Measurements from ENCODE around the gene FATE1.
A peak's percentile ranks its signal among the peaks of the same experiment; 100 is the strongest.
"Not testable (repeated sequence)": the region's sequence is repeated elsewhere in the genome, so short reads cannot be mapped to it uniquely, and the experiment has no call there.

Gene FATE1, protein sequence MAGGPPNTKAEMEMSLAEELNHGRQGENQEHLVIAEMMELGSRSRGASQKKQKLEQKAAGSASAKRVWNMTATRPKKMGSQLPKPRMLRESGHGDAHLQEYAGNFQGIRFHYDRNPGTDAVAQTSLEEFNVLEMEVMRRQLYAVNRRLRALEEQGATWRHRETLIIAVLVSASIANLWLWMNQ

DNA sequence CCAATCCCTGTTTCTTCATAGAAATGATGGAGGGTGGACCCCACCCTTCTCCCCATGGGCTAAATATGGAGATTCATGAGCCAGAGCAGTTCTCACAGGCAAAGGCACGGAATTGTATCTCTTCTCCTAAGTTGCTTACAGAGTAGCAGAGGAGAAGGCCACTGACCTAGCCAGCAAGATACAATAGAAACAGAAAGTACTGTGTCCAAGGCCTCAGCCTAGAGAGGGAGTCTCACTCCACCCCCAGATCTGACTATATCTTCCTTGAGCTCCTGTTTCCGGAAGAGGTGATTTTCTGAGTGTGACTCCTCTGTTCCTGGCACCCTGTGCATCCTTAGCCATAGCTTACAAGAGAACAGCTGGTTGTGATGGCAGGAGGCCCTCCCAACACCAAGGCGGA, at the start of gene FATE1:
Gene FATE1, plus strand, starts transcription at position 284 of the 400 bp plus-strand sequence. Its CDS starts 85 bp downstream, at position 369.
- DNase-seq (ENCODE audit: low spot score), result no peak

DNA sequence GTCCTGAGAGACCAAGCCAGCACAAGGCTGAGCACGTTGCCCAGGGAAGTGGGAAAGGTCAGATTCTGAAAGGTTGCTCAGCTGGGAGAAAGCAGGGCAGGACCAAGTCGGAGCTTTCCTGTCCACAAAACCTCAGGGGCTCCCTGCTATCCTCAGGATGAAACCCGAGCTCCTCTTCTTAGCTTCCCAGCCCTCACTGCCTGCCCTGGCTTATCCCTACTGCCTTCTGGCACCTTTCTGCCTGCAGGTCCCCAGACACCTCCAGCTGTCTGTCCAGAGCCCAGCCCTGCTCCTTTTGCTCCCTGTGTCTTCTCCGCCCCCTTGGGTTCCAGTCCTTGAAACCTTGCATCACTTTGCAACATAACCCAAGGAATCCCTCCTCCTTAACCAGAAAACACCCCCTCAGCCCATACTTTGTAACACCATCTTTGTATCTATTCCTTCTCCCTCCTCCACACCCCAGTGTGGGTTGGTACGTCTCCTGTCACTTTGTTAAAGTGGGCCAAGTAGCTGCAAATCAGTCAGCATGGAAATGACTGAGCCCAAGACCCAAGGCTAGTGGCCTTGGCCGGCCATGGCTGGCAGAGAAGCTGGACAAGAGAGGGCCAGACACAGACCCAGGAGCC, 40.6 kb upstream of the FATE1 start:
- DNase-seq (ENCODE audit: low spot score), result no peak

DNA sequence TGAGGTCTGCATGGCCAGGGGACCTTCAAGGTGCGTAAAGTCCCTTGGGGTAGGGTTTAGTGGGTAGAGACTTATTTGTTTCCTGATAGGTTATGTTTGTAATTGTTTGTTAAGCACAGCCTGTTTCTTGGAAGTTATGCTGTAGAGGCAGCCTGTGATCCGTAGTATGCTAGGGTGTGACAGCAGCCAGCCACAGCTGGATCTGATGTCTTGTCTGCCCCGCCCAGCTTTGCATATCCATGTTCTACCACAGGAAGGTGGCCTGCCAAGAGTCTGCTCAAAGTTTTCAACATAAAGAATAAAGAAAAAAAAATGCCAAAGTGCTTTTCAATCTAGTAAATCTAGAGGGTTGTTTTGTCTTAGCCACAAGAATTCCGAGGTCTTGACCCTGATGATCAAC, 39.6 kb upstream of the FATE1 start:
- no peak for DNase-seq (ENCODE audit: low spot score)

DNA sequence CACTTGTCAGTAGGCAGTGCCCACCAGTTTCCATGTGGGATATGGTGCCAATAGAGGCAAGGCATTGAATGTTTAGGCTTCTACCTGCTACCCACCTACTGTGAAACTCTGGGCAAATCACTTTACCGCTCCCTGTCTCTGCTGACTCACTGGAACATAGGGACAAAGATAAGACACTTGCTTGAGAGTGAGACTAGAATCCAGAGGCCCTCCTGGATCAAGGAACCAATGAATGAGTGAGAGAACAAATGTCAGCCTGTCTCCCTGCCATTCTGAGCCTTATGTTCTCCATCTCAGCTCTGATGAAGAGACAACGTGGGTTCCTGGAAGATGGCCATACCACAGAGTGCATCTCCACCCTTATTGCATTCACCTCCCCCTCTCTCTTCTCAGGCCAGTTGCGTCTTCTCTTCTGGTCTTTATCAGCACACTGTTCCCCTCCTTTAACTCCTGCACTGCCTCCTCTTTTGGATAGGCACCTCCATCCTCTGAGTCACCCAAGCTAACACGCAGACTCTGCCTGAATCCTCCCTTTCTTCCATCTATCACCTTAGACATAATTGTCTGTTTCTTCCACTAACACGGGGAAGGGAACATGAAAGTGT, 35.9 kb upstream of the FATE1 start:
- DNase-seq (ENCODE audit: low spot score), result no peak

DNA sequence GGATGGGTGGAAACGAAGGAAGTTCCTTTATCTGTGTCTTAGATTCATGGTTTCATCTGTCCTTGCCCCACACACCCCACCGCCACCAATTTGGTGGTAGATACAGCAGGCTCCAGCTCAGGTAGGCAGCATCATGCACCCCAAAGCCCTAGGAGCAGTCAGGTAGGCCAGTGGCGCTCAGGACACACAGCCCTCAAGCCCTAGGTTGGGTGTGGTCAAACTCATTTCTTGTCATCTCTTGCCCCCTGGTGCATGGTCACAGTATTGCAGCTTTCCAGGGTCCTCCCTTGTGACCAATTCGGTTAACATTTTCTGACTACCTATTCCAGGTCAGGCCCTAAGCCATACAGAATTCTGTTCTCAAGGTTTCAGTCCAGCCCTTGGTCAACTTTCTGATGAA, 35.0 kb upstream of the FATE1 start:
- DNase-seq (ENCODE audit: low spot score), result peak; percentile 17

DNA sequence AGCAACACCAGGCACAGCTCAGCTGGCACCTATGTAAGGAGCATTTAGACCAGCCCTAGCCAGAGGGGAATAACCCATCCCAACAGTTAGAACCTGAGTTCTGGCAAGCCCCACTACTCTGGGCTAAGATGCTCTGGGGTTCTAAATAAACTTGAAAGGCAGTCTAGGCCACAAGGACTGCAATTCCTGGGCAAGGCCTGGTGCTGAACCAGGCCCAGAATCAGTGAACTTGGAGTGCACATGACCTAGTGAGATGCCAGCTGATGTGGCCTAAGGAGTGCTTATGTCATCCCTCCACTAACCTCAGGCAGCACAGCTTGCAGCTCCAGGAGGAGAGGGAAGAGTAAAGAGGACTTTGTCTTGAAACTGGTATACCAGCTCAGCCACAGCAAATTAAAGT, 28.2 kb upstream of the FATE1 start:
- no peak for DNase-seq (ENCODE audit: low spot score)

DNA sequence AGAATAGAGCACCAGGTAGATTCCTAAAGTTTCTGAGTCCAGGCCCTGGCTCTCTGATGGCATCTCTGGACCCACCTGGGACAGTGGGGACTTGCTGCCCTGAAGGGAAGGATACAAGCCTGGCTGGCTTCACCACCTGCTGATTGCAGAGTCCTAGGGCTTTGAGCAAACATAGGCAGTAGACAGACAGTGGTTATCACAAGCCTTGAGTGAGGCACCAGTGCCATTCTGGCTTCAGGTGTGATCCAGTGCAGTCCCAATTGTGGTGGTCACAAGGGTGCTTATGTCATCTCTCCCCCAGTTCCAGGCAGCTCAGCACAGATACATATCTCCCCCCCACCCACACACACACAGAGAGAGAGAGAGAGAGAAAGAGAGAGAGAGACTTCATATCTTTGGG, 27.1 kb upstream of the FATE1 start:
- no peak for DNase-seq (ENCODE audit: low spot score)

DNA sequence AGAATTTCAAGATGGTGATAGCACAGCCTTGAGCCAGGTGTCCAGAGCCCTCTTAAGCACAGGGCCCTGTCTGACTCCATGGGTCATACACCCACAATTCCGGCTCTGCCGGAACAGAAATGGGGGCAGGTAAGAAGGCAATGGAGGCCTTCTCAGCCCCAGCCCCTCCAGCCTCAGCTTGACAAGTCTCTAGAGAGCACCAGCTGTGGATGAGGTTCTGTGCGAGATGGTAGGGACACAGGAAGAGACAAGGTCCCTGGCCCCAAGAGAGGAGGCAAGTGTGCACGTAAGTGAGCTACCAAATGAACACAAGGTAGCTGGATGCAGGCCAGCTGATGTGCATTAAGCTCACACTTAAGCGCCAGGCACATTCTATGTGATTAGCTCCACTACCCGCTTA, 23.0 kb upstream of the FATE1 start:
- no peak for DNase-seq (ENCODE audit: low spot score)

DNA sequence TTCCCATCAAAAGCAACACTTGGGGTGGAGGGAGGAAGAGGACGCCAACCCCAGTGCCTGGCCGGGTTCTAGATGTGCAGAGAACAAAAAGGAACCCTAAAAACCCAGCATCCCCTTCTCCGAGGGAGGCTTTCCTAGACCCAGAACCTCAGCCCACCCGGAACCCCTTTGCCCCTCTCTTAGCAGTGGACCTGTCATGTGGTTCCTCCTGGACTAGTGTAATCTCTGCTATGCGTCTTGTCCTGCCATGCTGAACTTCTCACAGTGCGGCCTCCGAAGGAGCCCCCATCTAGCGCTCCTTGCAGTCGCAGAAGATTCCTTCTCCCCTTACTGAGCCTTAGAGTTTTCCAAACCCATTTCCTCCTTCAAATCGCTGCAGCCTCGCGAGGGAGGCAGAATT, 21.7 kb upstream of the FATE1 start:
- DNase-seq (ENCODE audit: low spot score), result no peak

DNA sequence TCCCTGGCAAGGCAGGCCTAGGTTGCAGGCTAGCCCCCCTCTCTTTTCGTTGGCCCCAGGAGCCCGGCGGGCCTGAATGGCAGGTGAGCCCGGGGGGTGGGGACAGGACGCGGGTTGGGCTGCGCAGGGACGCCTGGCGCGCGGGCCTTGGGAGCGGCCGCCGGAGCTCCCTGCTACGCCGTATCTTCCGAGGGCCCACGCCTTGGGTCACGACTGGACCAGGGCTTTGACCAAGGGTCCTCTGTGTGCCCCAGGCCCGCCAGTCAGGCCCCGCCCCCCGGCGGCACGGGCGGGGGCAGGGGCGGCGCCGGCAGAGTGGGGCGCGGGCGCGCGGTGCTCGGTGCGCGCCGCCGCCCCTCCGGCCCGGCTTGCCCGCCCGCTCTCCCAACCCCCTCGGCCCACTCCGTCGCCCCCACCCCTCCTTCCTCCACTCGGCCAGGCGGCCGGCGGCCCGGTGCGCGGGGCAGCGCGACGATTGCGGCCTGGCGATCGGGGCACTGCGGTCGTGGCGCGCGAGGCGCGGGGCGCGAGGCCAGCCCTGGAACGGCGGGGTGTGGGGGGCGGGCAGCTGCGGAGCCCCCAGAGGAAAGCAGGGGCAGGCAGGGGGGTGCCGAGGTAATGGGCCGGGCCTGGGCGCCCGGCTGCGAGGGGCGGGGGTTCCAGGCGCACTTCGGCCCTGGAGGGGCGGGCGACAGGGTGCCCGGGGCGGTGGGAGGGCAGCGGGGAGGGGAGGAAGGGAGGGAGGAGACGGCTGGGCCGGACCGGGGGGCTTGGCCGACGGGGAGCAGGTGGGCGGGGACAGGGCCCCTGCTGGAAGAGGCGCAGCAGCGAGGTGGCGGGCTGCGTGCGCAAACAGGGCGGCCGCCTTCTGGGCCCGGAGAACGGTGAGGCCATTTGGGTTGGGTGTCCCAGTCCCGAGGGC, 20.9 kb upstream of the FATE1 start, which contains the start of gene PRRG3:
Gene PRRG3, plus strand, starts transcription at position 798 of the 922 bp plus-strand sequence. CDS start 3,357 bp downstream, outside the sequence.
- no peak for DNase-seq (ENCODE audit: low spot score)

DNA sequence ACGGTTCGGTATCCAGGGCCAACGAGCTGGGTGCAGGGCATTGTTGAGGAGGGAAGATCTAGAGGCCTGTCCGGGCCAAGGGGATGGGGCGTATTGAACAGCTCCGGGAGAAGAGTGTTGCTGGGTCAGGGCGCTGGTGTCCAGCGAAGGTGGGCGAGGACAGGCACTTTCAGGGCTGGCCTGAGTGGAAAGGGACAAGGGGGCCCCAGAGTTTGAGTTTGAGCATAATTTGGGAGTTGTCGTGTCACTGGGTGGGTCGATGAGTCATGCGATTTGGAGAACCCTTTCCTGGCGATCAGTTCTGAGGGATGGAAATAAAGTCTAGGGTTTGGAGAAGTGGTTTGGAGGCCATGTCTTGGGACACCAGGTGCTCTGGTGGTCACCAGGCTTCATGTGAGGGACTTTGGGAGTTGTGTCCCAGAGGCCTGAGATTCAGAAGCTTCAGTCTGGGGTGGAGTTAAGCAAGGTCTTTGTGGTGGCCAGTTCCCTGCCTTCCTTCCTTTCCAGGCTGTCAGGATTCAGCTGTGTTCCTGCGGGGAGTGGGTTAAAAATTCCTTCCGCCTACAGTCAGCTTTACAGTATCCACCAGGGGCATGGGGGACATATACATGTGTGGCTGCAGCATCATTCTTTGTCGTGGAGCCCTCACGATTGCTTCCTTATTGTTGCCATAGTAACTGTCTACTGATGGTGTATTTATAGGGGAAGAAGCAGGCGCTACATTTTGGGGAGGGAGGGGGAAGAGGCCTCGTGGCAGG, 20.1 kb upstream of the FATE1 start:
- no peak for DNase-seq (ENCODE audit: low spot score)

DNA sequence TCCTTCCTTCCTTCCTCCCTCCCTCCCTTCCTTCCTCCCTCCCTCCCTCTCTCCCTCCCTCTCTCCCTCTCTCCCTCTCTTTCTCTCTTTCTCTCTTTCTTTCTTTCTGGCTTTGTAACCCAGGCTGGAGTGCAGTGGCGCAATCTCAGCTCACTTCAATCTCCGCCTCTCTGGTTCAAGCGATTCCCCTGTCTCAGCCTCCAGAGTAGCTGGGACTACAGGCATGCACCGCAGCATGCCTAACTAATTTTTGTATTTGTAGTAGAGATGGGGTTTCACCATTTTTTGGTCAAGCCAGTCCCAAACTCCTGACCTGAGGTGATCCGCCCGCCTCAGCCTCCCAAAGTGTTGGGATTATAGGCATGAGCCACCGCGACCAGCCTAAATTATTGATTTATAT, 18.8 kb upstream of the FATE1 start:
- not testable (repeated sequence) for DNase-seq (ENCODE audit: low spot score)

DNA sequence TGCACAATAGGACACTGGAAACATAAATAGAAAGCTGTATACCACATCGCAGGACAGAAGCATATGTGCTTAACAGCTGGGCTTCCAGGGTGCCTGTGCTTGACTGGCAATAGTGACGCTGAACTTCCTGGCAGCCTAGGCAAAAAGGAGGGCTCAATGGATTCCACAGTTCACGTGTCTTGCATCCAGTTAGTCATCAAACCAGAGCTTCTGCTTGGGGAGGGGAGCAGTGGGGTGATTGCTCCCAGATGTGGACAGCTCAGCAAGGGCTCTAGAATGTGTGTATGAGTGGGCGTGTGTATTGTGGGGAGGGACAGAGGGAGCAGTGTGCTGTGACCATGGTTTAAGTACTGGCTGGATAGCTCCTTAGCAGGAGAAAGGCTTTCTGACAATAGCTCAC, 18.3 kb upstream of the FATE1 start:
- DNase-seq (ENCODE audit: low spot score), result peak; percentile 88

DNA sequence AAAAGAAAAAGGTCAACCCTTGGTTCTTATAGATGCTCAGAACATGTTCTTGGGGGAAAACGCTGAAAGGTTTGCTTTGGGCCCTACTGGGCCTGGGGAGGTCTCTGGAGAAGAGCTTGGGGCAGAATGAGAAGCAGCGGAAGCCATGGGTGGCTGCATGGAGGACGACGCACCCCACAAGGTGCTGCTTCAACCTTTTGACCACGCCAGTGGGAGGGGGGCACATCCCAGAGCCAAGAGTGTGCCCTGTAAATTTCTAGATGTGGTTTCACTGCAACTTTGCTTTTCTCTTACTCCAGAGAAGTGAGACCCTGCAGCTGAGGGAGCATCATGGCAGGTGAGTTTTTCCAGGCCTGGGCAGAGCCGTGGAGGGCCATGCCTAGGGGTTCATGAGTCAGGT, 17.4 kb upstream of the FATE1 start:
- no peak for DNase-seq (ENCODE audit: low spot score)

DNA sequence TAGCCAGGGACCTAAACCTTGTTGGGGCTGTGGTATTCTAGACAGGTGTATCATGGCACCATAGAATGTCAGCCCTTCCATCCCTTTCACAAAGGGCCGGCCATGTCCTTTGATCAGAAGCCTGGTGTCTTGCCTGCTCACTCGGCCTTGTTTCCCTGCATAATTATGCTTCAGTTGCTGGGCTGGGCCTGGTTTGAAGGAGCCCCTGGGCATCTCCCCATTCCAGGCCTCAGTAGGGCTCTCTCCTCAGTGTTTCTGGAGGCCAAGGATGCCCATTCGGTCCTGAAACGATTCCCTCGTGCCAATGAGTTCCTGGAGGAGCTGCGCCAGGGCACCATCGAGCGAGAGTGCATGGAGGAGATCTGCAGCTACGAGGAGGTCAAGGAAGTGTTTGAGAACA, 16.1 kb upstream of the FATE1 start:
- no peak for DNase-seq (ENCODE audit: low spot score)

DNA sequence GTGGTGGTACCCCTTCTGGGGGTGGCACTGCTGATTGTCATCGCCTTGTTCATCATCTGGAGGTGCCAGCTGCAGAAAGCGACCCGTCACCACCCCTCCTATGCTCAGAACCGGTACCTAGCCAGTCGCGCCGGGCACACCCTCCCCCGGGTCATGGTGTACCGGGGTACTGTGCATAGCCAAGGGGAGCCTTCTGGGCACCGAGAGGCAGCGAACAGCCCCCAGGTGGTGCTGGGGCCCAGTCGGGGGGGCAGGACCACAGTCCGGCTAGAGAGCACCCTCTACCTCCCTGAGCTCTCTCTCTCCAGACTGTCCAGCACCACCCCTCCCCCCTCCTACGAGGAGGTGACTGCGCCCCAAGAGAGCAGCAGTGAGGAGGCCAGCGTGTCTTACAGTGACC, 15.3 kb upstream of the FATE1 start:
- DNase-seq (ENCODE audit: low spot score), result no peak

DNA sequence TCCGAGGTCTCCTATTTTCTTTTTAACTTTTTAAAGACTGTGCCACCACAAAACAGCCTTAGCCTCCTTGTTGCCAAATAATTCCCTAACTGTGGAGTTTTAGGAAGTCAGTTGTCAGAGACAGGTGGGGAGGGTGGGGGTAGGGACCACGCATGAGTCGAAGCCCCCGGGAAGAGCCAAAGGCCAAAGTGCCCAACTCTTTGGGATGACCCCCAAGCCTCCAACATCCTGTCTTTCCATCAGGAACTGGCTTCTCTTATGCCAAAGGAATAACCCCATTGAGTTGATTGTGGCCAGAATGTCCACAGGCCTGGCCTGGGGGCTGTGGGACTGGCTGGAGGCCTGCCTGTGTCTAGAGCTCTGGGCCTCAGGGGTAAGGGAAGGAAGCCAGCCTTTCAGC, 14.8 kb upstream of the FATE1 start:
- DNase-seq (ENCODE audit: low spot score), result no peak

DNA sequence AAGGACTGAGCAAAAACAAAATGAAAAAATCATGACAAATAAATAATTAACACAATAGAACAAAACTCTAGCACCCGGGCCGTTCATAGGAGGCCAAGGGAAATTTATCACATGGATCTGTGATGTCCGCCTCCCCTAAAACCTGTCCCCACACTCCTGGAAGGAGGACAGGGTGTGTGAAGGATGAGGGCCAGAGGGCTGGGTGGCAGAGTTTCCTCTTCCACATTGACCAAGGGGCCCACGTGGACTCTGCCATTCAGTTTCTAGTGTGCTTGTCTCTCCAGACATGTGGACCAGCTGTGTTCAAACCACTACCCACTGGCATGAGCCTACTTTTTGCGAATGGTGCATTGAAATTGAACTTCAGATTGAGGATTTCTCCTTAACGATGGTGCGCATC, 14.3 kb upstream of the FATE1 start:
- DNase-seq (ENCODE audit: low spot score), result no peak

DNA sequence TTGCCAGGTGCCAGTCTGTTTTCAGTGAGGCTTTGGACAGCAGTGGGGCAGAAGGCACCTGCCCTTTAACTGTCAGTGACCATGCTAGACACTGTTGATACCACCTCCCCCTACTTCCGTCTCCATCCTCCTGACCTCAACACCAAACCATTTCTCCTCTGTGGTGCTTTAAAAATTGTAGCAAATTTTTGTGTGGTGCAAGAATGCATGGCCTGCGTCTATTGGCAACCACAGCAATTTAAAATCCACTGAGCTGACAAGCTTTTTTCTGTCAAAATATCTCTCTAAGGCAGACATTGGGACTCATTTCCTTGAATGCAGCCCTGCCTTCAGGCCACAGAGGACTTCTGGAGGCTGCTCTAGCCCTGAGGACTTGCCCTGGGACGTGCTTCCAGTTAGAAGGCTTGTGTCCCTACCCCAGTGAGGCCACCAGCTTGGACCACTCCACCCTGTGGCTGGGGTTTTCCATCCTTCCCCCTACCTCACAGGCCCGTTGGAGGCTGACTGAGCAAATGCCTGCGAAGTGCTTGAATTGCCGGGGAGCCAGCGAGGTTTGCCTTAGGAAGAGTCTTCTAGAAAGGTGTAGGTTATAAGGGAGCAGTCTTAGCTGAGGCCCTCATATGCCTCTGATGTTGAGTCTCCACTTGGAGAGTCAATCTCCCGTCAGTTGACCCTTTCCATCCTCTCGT, 13.7 kb upstream of the FATE1 start:
- DNase-seq (ENCODE audit: low spot score), result peak; percentile 59

DNA sequence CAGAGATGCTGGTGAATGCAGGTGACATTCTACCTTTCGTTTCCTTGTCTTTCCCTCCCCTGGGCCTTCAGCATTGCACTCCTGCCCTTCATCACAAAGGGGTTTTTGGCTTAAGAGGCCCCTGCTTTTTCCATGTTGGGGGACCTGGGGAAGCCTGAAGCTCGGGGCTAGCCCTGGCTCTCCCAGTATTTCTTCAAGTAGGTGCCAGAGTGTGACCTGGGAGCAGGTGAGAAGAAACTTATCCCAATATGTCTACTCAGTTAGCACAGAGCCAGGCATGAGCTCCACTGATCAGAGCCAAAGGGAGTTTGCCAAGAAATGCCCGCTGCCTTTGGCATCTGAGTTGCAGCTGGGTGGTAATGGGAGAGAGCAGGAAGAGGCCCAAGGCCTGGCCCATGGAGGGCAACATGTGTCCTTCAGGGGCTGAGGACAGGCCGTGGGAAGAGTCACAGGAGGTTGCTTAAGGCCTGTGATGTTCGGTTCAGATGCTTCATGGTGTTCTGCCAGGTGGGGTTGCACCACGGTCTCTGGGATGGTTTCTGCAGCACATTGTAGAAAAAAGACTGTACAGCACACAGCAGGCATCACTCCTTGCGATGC, 13.0 kb upstream of the FATE1 start:
- DNase-seq (ENCODE audit: low spot score), result no peak

DNA sequence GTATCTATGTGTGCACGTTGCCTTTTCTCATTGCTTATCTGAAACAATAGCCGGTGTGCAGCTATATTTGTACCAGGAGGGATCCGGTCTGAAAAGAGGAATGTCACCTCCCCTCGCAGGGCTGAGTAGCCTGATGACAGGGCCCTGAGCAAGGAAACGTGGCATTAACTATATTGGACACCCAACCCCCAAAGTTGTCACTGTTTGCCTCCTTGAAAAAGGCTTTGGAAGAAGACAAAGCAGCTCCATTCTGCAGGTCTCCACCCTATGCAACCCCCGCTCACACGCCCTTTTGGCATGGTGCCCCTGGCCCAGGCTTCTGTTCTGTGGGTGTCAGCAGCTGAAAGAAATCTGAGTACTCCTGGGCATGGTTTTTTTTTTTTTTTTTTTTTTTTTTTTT, 12.3 kb upstream of the FATE1 start:
- peak; percentile 25 for DNase-seq (ENCODE audit: low spot score)

All from GM03348 (cell line).